Peyer's patch (tissue), 4 donors: Measurements from ENCODE around the gene PTMA.

Experiments used
- POLR2A ChIP-seq, 2 donors: fragments of 450-650 bp; IDR thresholded peaks; one replicate each; pipeline ENCODE4 v1.5.1; 2017; ENCODE audit warnings: antibody characterized with exemption in 2 of 2, mild to moderate bottlenecking in 2 of 2, moderate library complexity in 2 of 2
- TF ChIP-seq, protein P1 (sequence below), 6 experiments: fragments of 450-650 bp in 4 of 6; fragments of 200-600 bp in 2 of 6; sonication (generic) in 1 of 6; IDR thresholded peaks; one replicate each; pipeline ENCODE4 v1.5.1; 2017 to 2019; ENCODE audit warnings: antibody characterized with exemption in 6 of 6, mild to moderate bottlenecking in 3 of 6, moderate library complexity in 1 of 6

DNA sequence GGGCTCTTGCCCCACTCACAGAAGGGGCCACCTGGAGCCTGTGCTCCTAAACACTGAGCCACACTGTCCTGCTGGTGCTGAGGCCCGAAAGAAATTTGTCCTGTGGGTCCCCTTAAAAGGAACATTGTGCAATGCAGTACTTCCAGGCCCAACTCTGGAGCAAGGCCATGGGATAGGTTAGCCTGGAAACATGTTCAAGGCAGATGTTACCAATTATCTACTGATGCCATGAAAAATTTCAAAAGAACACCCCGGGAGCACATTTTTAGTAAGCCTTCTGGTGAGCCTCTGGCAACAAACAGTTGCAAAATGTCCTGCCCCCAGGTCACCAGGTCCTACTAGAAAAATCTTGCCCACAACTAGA, 12.3 kb upstream of the PTMA start:
- TF ChIP-seq POLR2A (IDR thresholded peaks at IDR 0.05): no peak
- TF ChIP-seq, protein P1, sequence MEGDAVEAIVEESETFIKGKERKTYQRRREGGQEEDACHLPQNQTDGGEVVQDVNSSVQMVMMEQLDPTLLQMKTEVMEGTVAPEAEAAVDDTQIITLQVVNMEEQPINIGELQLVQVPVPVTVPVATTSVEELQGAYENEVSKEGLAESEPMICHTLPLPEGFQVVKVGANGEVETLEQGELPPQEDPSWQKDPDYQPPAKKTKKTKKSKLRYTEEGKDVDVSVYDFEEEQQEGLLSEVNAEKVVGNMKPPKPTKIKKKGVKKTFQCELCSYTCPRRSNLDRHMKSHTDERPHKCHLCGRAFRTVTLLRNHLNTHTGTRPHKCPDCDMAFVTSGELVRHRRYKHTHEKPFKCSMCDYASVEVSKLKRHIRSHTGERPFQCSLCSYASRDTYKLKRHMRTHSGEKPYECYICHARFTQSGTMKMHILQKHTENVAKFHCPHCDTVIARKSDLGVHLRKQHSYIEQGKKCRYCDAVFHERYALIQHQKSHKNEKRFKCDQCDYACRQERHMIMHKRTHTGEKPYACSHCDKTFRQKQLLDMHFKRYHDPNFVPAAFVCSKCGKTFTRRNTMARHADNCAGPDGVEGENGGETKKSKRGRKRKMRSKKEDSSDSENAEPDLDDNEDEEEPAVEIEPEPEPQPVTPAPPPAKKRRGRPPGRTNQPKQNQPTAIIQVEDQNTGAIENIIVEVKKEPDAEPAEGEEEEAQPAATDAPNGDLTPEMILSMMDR (IDR thresholded peaks at IDR 0.05): no peak
